ENCODE results near the gene FAM81A.

The FAM81A gene

GRCh38 chr15:59543721-59544547, 105.9 kb downstream of the FAM81A start:
- no peak for DNase-seq (ENCODE audit: low spot score)

GRCh38 chr15:59545573-59545972, 107.6 kb downstream of the FAM81A start:
- DNase-seq (ENCODE audit: low spot score) = no peak

DNA sequence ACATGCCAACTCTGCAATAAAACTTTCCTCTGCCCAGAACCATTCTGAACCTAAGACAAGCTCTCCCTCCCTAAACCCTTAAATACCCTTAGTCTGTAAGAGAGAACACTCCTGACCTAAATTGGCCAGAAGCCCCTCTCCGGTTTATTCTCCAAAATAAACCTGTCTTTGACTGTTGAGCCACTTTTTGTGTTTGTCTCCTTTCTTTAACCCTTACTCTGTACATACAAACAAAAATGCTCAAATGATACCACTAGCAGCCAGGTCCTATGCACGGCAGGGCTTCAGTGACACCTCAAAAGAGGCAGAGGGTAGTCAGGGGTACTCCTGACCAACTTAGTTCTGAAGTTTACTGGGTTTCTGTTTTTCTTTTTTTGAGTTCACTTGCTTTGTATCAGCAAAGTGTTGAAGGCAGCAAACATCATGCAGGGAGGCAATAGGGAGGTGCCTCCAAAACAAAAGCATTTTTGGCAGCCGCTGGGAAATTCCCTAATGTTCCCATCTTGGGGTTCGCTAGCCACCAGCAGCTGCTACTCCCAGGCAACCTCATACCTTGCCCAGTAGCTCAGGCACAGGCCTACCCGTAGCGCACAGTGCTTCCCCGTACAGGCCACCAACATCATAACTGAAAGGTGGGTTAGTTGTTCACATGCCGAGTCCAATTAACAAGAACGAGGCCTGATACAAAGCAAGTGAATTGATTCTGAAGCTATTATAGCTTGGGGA, 110.7 kb downstream of the FAM81A start:
- no peak for DNase-seq (ENCODE audit: low spot score)

DNA sequence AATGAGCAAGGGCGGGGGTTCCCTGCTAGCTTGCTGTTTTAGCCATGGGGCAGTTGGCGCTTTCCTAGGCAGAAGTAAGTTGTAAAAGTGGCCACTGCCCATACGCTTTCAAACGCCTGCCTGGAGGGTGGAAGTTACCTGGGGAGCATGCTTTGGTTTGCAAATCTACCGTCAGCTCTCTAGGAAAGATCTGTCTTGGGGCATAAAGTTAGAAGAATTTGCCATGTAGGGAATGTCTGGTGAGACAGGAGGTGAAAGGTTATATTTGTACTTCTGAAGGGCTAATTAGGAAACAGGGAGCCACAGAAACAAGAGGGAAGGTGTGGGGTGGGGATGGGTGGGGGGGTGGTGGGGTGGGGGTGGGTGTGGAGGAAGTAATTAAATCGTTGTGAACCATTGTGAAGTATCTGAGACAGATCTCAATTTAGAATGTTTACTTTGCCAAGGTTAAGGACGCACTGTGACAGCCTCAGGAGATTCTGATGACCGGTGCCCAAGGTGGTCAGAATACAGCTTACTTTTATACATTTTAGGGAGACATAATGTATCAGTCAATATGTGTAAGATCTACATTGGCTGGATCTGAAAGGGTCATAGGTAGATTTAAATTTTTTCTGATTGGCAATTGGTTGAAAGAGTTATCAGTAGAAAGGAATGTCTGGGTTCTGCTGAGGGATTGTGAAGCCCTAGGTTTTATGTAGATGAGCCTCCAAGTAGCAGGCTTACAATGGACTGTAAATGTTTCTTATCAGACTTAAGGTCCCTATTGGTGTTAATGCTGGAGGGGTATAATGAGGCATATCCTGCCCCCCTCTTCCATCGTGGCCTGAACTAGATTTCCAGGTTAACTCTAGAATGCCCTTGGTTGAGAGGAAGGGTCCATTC, 111.6 kb downstream of the FAM81A start:
- no peak for DNase-seq (ENCODE audit: low spot score)

DNA sequence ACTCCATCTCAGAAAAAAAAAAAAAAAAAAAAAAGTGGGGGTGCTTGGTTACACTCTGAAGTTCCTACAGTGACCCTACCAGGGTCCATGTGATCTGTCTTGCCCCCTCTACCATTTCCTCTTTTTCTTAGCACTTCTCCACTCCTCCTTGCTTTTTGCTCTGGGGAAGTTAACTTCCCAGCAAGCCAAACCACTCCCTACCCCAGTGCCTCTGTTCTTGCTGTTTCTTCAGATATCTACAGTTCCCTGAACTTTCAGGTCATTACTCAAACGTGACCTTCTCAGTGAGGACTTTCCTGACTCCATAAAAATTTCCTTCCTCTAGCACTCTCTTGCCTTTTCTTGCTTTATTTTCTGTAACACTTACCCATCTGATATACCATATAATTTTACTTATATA, 112.5 kb downstream of the FAM81A start:
- DNase-seq (ENCODE audit: low spot score) = peak; percentile 8

DNA sequence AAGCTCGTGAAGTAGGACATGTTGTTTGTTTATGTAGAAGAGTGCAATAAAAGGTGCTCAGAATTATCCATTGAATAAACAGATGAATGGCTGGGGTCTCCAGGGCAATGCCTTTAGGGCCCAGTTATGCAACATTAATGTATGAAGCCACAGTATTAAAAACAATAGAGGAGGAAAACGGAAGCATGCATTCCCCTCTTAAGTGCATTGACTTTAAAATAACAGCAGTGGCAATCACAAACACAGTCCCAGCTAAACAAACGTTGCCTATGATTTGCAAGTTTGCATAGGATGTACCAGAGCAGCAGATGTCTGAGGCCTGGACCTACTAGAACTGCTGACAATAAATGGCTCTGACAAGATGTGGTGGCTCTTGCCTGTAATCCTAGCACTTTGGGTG, 113.0 kb downstream of the FAM81A start:
- DNase-seq (ENCODE audit: low spot score) = no peak

DNA sequence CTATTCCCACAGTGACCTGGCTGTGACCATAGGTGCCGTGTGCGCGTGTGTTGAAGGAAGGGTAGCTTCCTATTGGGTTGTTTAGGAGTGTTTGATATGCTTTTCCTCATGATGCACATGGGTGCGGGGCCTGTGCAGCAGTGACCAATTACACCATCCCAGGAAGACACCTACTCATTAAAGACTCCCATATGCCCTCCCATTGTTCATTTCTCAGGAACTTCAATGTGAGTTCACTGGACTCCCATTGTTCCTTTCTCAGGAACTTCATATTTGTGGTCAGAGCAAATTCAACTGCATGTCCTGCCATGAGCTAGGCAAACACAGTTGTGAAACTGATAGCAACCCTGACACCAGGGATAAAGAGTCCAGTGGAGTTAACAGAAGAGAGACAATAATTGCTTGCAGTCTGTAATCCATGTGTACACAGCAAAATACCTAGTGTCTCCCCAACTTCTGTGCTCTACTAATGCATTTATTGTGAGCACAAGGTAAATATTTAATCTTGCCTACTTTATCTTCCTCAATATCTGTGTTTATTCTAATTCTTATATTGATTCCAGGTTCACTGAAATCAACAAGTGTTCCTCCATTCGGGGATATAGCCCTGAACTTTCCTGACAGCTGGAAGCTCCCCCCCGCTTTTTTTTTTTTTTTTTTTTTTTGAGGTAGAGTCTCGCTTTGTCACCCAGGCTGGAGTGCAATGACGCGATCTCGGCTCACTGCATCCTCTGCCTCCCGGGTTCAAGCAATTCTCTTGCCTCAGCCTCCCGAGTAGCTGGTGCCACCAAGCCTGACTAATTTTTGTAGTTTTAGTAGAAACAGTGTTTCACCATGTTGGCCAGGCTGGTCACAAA, 116.1 kb downstream of the FAM81A start:
- DNase-seq (ENCODE audit: low spot score) = no peak

- no peak for DNase-seq (ENCODE audit: low spot score)
These were observed 117.7 kb downstream of the FAM81A start for GRCh38 chr15:59555696-59556095.

DNA sequence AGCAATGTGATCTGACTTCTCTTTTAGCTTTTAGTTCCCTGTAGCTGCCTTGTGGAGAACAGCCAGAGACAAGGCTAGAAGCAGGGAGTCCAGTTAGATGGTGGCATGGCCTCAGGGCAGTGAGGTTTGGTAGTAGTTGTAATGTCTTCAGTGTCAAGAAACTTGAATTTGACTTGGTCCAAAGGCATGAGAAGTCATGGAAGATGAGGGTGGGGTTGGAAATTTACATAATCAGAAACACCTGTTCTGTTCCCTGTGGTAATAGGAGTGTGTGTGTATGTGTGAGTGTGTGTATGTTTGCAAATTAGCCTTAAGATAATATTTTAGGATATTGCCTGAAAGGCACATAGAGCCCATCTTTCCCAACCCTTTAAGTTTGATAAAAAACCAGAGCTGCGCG, 118.4 kb downstream of the FAM81A start:
- DNase-seq (ENCODE audit: low spot score) = no peak

GRCh38 chr15:59557581-59557980, 119.6 kb downstream of the FAM81A start:
- DNase-seq (ENCODE audit: low spot score) = no peak

- no peak for DNase-seq (ENCODE audit: low spot score)
These were observed 120.9 kb downstream of the FAM81A start for GRCh38 chr15:59558851-59559250.

- DNase-seq (ENCODE audit: low spot score) = no peak
These were observed 123.6 kb downstream of the FAM81A start for GRCh38 chr15:59561547-59561946.

DNA sequence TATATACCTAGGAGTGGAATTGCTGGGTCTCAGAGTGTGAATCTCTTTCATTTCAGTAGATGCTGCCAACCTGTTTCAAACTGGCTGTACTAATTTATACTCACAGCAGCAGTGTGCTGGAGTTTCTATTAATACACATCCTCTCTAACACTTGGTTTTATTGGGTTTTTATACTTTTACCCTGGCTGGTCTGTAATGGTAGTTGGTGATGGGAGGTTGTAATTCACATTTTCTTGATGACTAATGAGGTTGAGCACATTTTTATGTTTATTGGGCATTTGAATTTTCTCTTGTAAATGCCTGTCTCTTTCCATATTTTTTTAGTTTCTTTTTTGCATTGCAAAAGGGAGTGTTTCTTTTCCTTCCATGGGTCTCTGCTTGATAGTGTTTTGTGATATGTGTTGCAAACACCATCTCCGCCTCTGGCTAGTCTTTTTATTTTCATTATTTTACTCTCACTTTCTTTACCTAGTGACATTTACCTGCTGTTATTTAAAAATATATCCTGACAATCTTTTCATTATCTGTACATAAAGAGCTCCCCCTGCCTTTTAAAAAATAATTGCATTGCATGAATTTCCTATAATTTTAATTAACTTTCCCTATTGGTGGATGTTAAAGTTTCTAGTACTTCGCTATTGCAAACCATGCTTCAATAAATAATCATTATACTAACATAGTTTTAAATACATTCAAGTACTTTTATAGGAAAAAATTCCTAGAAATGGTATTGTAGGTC, 124.6 kb downstream of the FAM81A start:
- DNase-seq (ENCODE audit: low spot score) = no peak

- DNase-seq (ENCODE audit: low spot score) = no peak
These were observed 127.3 kb downstream of the FAM81A start for GRCh38 chr15:59565299-59565698.

GRCh38 chr15:59567324-59567723, 129.3 kb downstream of the FAM81A start:
- no peak for DNase-seq (ENCODE audit: low spot score)

- DNase-seq (ENCODE audit: low spot score) = no peak
These were observed 131.5 kb downstream of the FAM81A start for GRCh38 chr15:59569477-59569876.

GRCh38 chr15:59570315-59570714, 132.3 kb downstream of the FAM81A start:
- DNase-seq (ENCODE audit: low spot score) = no peak

- no peak for DNase-seq (ENCODE audit: low spot score)
These were observed 133.6 kb downstream of the FAM81A start for GRCh38 chr15:59571606-59572005.

Data from pons (tissue), 1 donor.